ENCODE results near the gene LRP1.

GRCh38 chr12:57242691-57243454 lies 114.6 kb downstream of the LRP1 start:
- TF ChIP-seq YY1 (IDR thresholded peaks at IDR 0.05; ENCODE audit: insufficient read depth, insufficient read length) = no peak
- no peak for TF ChIP-seq ZNF274 (IDR thresholded peaks at IDR 0.05; ENCODE audit: low read depth, low read length)
- TF ChIP-seq SUZ12 (IDR thresholded peaks at IDR 0.05; ENCODE audit: extremely low read depth, insufficient read depth, insufficient read length) = no peak

Measured in NT2/D1 (cell line).